Activated CD4-positive, alpha-beta T cell treated with anti-CD3 and anti-CD28 coated beads, Interleukin-2, amount 10 ng/mL, durations not matched to agents 7 days and 5 days (primary cell): ENCODE data around the gene CEP85. TPM values are rescaled to one million over a fixed set of nuclear protein-coding genes. Genes with fewer than 3 reads are reported as not detected.
"Not testable (repeated sequence)": the region's sequence is repeated elsewhere in the genome, so short reads cannot be mapped to it uniquely, and the experiment has no call there.

Experiments
- CTCF ChIA-PET: fragments of 350-600 bp; sonication (Branson Sonifier 250); formaldehyde crosslinking; loops from one replicate; lab custom pipeline; 2021; ENCODE audit warnings: antibody characterized with exemption; lab: Charles Lee
- POLR2A ChIA-PET: fragments of 350-600 bp; sonication (Branson Sonifier 250); formaldehyde crosslinking; loops from one replicate; lab custom pipeline; 2021; ENCODE audit warnings: antibody characterized with exemption; lab: Charles Lee
- DNase-seq: peaks from one replicate; pipeline ENCODE4 v3.0.0-alpha.2; 2020
- H3K27ac Mint-ChIP-seq: one replicate; pipeline ENCODE4 v1.8.0; 2021; ENCODE audit warnings: mild to moderate bottlenecking, moderate library complexity, mixed read lengths
- H3K27me3 Mint-ChIP-seq: one replicate; pipeline ENCODE4 v1.8.0; 2021; ENCODE audit warnings: mixed read lengths
- H3K36me3 Mint-ChIP-seq: one replicate; pipeline ENCODE4 v1.8.0; 2021; ENCODE audit warnings: low read depth, mixed read lengths
- H3K4me1 Mint-ChIP-seq: one replicate; pipeline ENCODE4 v1.8.0; 2021; ENCODE audit warnings: mixed read lengths
- H3K4me3 Mint-ChIP-seq: one replicate; pipeline ENCODE4 v1.8.0; 2021; ENCODE audit warnings: mild to moderate bottlenecking, moderate library complexity, mixed read lengths
- H3K9me3 Mint-ChIP-seq: one replicate; pipeline ENCODE4 v1.8.0; 2021; ENCODE audit warnings: mixed read lengths
- total RNA-seq, 2 experiments: library from RNA; stranded (reverse); gene quantifications; one replicate each; pipeline ENCODE4 v1.2.3, GENCODE V29; 2021

The CEP85 gene
- total RNA-seq, 2 experiments from 2014 or later: 46.9 to 49.0 TPM

DNA sequence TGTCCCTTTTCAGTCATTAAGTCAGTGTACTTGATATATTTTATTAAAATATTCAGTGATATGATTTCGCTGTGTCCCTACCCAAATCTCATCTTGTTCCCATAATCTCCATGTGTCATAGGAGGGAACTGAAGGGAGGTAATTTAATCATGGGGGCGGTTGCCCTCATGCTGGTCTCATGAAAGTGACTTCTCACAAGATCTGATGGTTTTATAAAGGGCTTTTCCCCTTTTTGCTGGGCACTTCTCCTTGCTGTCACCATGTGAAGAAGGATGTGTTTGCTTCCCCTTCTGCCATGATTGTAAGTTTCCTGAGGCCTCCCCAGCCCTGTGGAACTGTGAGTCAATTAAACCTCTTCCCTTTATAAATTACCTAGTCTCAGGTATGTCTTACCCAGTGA is 3.3 kb upstream of the CEP85 start:
- POLR2A ChIA-PET, H3K27ac Mint-ChIP-seq: not testable (repeated sequence)
- CTCF ChIA-PET: interaction anchor here (1.2 kb wide), 1 partner anchor 91 kb away, joined by 3 read pairs; no protein-coding TSS in a partner anchor

DNA sequence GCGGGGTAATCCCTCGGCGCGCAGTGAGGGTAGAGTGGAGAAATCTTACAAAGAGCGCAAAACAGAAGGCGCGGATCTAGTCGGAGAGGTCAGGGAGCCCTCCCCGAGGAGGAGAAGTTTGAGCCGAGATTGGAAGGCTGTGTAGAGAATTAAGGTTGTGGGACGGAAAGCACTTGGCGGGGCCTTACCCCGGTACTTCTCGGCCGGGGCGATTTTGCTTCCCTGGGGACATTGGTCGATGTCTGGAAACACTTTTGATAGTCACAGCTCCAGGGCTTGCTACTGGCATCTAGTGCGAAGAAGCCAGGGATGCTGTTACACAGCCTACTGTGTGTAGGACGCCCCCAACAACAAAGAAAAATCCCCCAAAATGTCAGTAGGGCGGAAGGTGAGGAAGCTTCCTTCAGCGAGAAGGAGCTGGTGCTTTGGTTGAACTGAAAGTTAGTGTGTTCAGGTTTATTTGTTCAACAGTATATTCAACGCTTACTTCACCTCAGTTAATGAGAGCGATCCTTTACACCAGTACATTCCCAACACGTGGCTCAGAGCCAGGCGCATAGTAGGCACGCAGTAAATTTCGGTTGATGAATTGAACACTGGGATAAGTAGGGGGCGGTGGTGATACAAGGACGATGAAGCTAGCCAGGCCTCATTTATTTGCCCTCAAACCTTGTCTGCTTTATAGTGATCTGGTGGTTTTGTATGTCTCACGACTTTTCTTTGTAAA is 807 bp downstream of the CEP85 start:
- ChIA-PET CTCF (interaction anchor here (0.6 to 3.5 kb wide), 47 partner anchors 9 to 207 kb away, joined by 3 to 31 read pairs (median 6); partner anchors contain the start of genes C1orf232, CATSPER4, CD52 and SH3BGRL3), POLR2A (interaction anchor here (0.6 to 1.2 kb wide), 2 partner anchors 21 to 65 kb away, joined by 3 to 4 read pairs; partner anchors contain the start of gene ZNF593)
- Mint-ChIP-seq H3K36me3 (peaks cover 23% of the 10 kb centered on the region), H3K4me1 (peaks cover 36% of the 10 kb centered on the region), H3K9me3 (no peaks in the 10 kb centered on the region), H3K27ac (peak overlapping the region; percentile 97), H3K27me3 (no peaks in the 10 kb centered on the region), H3K4me3 (peak overlapping the region; percentile 92)
- DNase-seq: peak; percentile 13

More for the DNA sequence above, 3.3 kb upstream of the CEP85 start:
- H3K36me3 Mint-ChIP-seq, DNase-seq, H3K4me3 Mint-ChIP-seq, H3K9me3 Mint-ChIP-seq: not testable (repeated sequence)
- peaks cover 18% of the 10 kb centered on the region for H3K4me1 Mint-ChIP-seq
- H3K27me3 Mint-ChIP-seq: peaks cover 24% of the 10 kb centered on the region

DNA sequence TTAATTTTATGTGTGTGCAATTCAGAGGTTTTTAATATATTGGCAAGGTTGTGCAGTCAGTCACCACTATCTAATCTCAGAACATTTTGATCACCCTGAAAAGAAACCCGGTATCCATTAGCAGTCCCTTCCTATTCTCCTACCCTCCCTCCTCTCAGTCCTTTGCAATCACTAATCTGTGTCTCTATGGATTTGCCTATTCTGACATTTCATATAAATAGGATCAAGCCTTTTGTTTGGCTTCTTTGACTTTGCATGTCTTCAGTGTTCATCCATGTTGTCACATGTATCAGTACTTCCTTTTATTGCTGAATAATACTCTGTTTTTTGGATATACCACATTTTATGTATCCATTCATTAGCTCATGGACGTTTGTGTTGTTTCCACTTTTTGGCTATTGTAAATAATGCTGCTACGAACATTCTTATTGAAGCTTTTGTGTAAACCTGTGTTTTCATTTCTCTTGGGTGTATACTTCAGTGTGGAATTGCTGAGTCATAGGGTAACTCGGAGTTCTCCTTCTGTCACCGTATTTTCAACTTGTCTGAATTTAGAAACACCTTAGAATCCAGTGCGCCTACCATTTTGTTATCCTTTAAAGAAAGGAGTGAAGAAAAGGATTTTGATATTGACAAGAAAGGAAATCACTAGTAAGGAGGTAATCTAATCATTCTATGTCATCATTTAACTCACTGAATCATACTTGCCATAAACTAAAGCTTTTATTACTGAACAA is 3.4 kb downstream of the CEP85 start:
- Mint-ChIP-seq H3K4me1 (peaks cover 38% of the 10 kb centered on the region), H3K36me3 (peaks cover 27% of the 10 kb centered on the region), H3K9me3 (no peaks in the 10 kb centered on the region), H3K27me3 (no peaks in the 10 kb centered on the region), H3K27ac (no peak overlapping the region), H3K4me3 (no peak overlapping the region)
- CTCF ChIA-PET: interaction anchor here (0.6 to 1.0 kb wide), 2 partner anchors 68 to 70 kb away, joined by 3 read pairs; partner anchors contain the start of gene ZNF593
- no peak for DNase-seq
- POLR2A ChIA-PET: no interaction called here

- Mint-ChIP-seq H3K4me3 (no peak overlapping the region), H3K9me3 (no peaks in the 10 kb centered on the region), H3K4me1 (peaks cover 34% of the 10 kb centered on the region), H3K36me3 (peaks cover 46% of the 10 kb centered on the region), H3K27me3 (no peaks in the 10 kb centered on the region), H3K27ac (no peak overlapping the region)
- no peak for DNase-seq
- POLR2A ChIA-PET: no interaction called here
- CTCF ChIA-PET: no interaction called here
These were observed 5.9 kb downstream of the CEP85 start for GRCh38 chr1:26239936-26240335.

GRCh38 chr1:26252718-26253117 is 18.7 kb downstream of the CEP85 start:
- Mint-ChIP-seq H3K4me1 (peaks cover 3% of the 10 kb centered on the region), H3K36me3 (peaks cover 41% of the 10 kb centered on the region), H3K9me3 (no peaks in the 10 kb centered on the region), H3K27ac (no peak overlapping the region), H3K27me3 (no peaks in the 10 kb centered on the region), H3K4me3 (no peak overlapping the region)
- no peak for DNase-seq
- ChIA-PET POLR2A (no interaction called here), CTCF (interaction anchor here (1.1 kb wide), 1 partner anchor 18 kb away, joined by 3 read pairs; no protein-coding TSS in a partner anchor)

DNA sequence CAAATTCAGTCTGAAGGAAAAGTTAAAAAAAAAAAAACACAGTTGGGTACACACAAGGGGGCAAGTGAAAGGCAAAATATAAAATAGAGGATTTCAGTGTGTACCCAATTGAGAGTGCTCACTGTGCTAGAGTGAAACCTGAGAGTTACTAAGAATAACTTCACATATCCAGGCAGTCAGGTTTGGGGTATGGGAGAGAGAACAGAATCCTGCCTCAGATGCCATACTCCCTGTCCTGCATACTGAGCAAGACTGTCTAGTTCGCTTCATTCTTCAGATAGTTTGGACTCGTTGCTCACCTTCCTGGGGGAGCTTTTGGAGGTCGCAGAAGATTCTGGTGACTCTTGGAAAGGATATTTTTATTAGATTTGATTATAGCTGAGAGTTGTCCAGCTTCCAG is 20.4 kb downstream of the CEP85 start:
- H3K36me3 Mint-ChIP-seq: peaks cover 54% of the 10 kb centered on the region
- no peaks in the 10 kb centered on the region for H3K9me3 Mint-ChIP-seq
- peak overlapping the region; percentile 17 for H3K27ac Mint-ChIP-seq
- POLR2A ChIA-PET: no interaction called here
- CTCF ChIA-PET: interaction anchor here (0.7 to 1.2 kb wide), 3 partner anchors 20 to 67 kb away, joined by 3 to 4 read pairs (median 3); no protein-coding TSS in a partner anchor
- no peak for DNase-seq
- no peak overlapping the region for H3K4me3 Mint-ChIP-seq
- H3K27me3 Mint-ChIP-seq: no peaks in the 10 kb centered on the region
- H3K4me1 Mint-ChIP-seq: peaks cover 3% of the 10 kb centered on the region

DNA sequence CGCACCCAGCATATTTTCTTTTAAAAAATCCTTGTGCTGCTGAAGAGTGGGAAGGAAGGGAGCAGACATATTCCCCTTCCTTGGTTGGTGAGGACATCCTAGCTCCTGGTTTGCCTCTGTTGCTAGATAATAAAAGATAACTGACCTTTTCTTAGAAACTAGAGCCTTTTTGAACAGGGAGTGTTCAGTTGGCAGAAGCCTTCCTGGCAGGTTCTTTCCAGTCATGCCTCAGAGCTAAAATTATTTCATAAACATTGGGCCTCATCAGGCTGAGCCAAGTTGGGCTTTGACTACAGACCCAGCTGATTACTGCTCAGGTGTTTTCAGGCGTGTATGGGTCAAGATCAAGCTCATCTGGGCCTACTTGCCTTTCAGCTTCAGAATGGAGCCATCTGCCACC is 23.2 kb downstream of the CEP85 start:
- H3K4me1 Mint-ChIP-seq: peaks cover 3% of the 10 kb centered on the region
- DNase-seq: no peak
- no peaks in the 10 kb centered on the region for H3K27me3 Mint-ChIP-seq
- H3K9me3 Mint-ChIP-seq: no peaks in the 10 kb centered on the region
- POLR2A ChIA-PET: no interaction called here
- no peak overlapping the region for H3K27ac Mint-ChIP-seq
- CTCF ChIA-PET: interaction anchor here (0.5 to 1.9 kb wide), 4 partner anchors 18 to 407 kb away, joined by 3 to 10 read pairs (median 4); no protein-coding TSS in a partner anchor
- H3K4me3 Mint-ChIP-seq: no peak overlapping the region
- H3K36me3 Mint-ChIP-seq: peaks cover 63% of the 10 kb centered on the region

GRCh38 chr1:26259005-26259404 is 25.0 kb downstream of the CEP85 start:
- Mint-ChIP-seq H3K27me3 (no peaks in the 10 kb centered on the region), H3K36me3 (peaks cover 68% of the 10 kb centered on the region), H3K4me3 (no peak overlapping the region), H3K9me3 (no peaks in the 10 kb centered on the region), H3K4me1 (no peaks in the 10 kb centered on the region), H3K27ac (no peak overlapping the region)
- no peak for DNase-seq
- ChIA-PET CTCF (interaction anchor here (0.5 to 1.9 kb wide), 2 partner anchors 17 to 507 kb away, joined by 3 to 10 read pairs; no protein-coding TSS in a partner anchor), POLR2A (no interaction called here)

GRCh38 chr1:26259578-26259977 is 25.6 kb downstream of the CEP85 start:
- Mint-ChIP-seq H3K36me3 (peaks cover 69% of the 10 kb centered on the region), H3K4me3 (no peak overlapping the region), H3K4me1 (no peaks in the 10 kb centered on the region), H3K27ac (no peak overlapping the region), H3K27me3 (no peaks in the 10 kb centered on the region), H3K9me3 (no peaks in the 10 kb centered on the region)
- ChIA-PET CTCF (interaction anchor here (0.5 kb wide), 1 partner anchor 506 kb away, joined by 3 read pairs; no protein-coding TSS in a partner anchor), POLR2A (no interaction called here)
- DNase-seq: no peak

GRCh38 chr1:26263212-26263611 is 29.2 kb downstream of the CEP85 start:
- CTCF ChIA-PET: interaction anchor here (0.7 to 1.7 kb wide), 6 partner anchors 11 to 94 kb away, joined by 3 to 7 read pairs (median 5); partner anchors contain the start of genes CEP85 and ZNF593
- Mint-ChIP-seq H3K4me1 (no peaks in the 10 kb centered on the region), H3K9me3 (peaks cover under 1% of the 10 kb centered on the region), H3K4me3 (no peak overlapping the region), H3K36me3 (peaks cover 73% of the 10 kb centered on the region), H3K27me3 (no peaks in the 10 kb centered on the region), H3K27ac (no peak overlapping the region)
- POLR2A ChIA-PET: interaction anchor here (0.6 kb wide), 1 partner anchor 64 kb away, joined by 3 read pairs; no protein-coding TSS in a partner anchor
- no peak for DNase-seq

GRCh38 chr1:26265405-26265804 is 31.4 kb downstream of the CEP85 start:
- Mint-ChIP-seq H3K4me3 (no peak overlapping the region), H3K9me3 (peaks cover 13% of the 10 kb centered on the region), H3K27ac (no peak overlapping the region), H3K27me3 (no peaks in the 10 kb centered on the region), H3K4me1 (no peaks in the 10 kb centered on the region), H3K36me3 (peaks cover 75% of the 10 kb centered on the region)
- POLR2A ChIA-PET: interaction anchor here (0.7 kb wide), 1 partner anchor 276 kb away, joined by 3 read pairs; no protein-coding TSS in a partner anchor
- no peak for DNase-seq
- CTCF ChIA-PET: interaction anchor here (1.1 to 1.7 kb wide), 4 partner anchors 10 to 125 kb away, joined by 3 to 7 read pairs (median 4); partner anchors contain the start of gene CEP85
